22Rv1 (cell line): ENCODE results near the gene ARSG.
A peak's percentile ranks its signal among the peaks of the same experiment; 100 is the strongest.
"Not testable (repeated sequence)": the region's sequence is repeated elsewhere in the genome, so short reads cannot be mapped to it uniquely, and the experiment has no call there.

Source experiments
- H3K27ac ChIP-seq: fragments of 450-650 bp; 2 replicates; pipeline ENCODE4 v1.5.1; 2017
- CTCF ChIP-seq: fragments of 450-650 bp; IDR thresholded peaks from 2 replicates; pipeline ENCODE4 v1.5.1; 2017; ENCODE audit warnings: mild to moderate bottlenecking
- ZFX ChIP-seq: fragments of 450-650 bp; IDR thresholded peaks from 2 replicates; pipeline ENCODE4 v1.6.1; 2017; ENCODE audit warnings: antibody characterized with exemption, borderline replicate concordance

ARSG gene

GRCh38 chr17:68357886-68358285 is 66.6 kb downstream of the ARSG start:
- TF ChIP-seq CTCF (no peak), ZFX (no peak)
- no peak overlapping the region for H3K27ac ChIP-seq

GRCh38 chr17:68359791-68360535 is 68.7 kb downstream of the ARSG start:
- H3K27ac ChIP-seq = no peak overlapping the region
- TF ChIP-seq CTCF (no peak), ZFX (no peak)

- H3K27ac ChIP-seq = no peak overlapping the region
- no peak for TF ChIP-seq CTCF
- TF ChIP-seq ZFX = no peak
Measured at GRCh38 chr17:68365469-68365868, 74.2 kb downstream of the ARSG start.

DNA sequence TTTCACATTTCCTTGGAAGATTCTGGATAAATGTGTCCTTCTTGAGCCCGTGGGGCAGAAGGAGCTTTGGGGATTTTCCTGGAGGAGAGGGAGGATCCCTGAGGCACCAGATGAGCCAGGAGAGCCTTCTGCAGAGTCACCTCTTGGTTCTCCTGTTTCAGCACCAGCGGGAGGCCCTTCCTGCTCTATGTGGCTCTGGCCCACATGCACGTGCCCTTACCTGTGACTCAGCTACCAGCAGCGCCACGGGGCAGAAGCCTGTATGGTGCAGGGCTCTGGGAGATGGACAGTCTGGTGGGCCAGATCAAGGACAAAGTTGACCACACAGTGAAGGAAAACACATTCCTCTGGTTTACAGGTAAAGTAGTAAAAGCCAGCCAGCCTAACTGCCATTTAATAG is 77.1 kb downstream of the ARSG start:
- no peak overlapping the region for H3K27ac ChIP-seq
- TF ChIP-seq ZFX (no peak), CTCF (no peak)

DNA sequence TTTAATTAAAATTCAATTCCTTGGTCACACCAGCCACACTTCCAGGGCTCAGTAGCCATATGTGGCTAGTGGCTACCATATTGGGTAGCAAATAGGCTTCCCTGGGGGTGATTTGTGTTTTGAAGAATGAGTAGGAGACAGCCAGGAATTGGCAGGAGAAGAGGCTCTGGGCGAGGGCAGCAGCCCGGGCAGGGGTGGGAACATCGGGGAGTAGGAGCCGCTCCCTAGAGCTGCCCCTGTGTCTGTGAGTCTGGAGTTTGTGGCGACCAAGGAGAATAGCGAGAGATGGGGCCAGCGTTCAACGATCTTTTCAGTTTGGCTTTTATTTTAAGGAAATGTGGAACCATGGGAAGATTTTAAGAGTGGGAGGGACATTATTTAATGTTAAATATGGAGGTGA is 84.3 kb downstream of the ARSG start:
- no peak for TF ChIP-seq ZFX
- no peak for TF ChIP-seq CTCF
- no peak overlapping the region for H3K27ac ChIP-seq

GRCh38 chr17:68376178-68376577 is 84.9 kb downstream of the ARSG start:
- not testable (repeated sequence) for H3K27ac ChIP-seq

- TF ChIP-seq CTCF (no peak), ZFX (no peak)
- peak overlapping the region; percentile 96 for H3K27ac ChIP-seq
Measured at GRCh38 chr17:68377771-68378267, 86.5 kb downstream of the ARSG start.
